Activated naive CD8-positive, alpha-beta T cell treated with anti-CD3 and anti-CD28 coated beads, Interleukin-2, amount 10 ng/mL, durations not matched to agents 7 days and 5 days (primary cell): Measurements from ENCODE around the gene PPP2R5A. TPM values are rescaled to one million over a fixed set of nuclear protein-coding genes. Genes with fewer than 3 reads are reported as not detected.
"Not testable (repeated sequence)": the region's sequence is repeated elsewhere in the genome, so short reads cannot be mapped to it uniquely, and the experiment has no call there.

Source experiments
- ATAC-seq: fragments of 150-1000 bp; cut with Tn5 transposase; one replicate; pipeline ENCODE4 v1.10.0; 2021; ENCODE audit warnings: low read depth, moderate library complexity
- POLR2A ChIA-PET: fragments of 350-600 bp; sonication (Branson Sonifier 250); formaldehyde crosslinking; loops from one replicate; lab custom pipeline; 2021; ENCODE audit warnings: antibody characterized with exemption; lab: Charles Lee
- DNase-seq: peaks from one replicate; pipeline ENCODE4 v3.0.0; 2021
- H3K27ac Mint-ChIP-seq: one replicate; pipeline ENCODE4 v1.8.0; 2022; ENCODE audit warnings: mild to moderate bottlenecking, mixed read lengths
- H3K27me3 Mint-ChIP-seq: one replicate; pipeline ENCODE4 v1.8.0; 2022; ENCODE audit warnings: mild to moderate bottlenecking, moderate library complexity, mixed read lengths
- H3K36me3 Mint-ChIP-seq: one replicate; pipeline ENCODE4 v1.8.0; 2021; ENCODE audit warnings: mild to moderate bottlenecking, mixed read lengths
- H3K4me1 Mint-ChIP-seq: one replicate; pipeline ENCODE4 v1.8.0; 2021; ENCODE audit warnings: mixed read lengths
- H3K4me3 Mint-ChIP-seq: one replicate; pipeline ENCODE4 v1.8.0; 2022; ENCODE audit warnings: mild to moderate bottlenecking, moderate library complexity, mixed read lengths
- H3K9me3 Mint-ChIP-seq: one replicate; pipeline ENCODE4 v1.8.0; 2021; ENCODE audit warnings: mixed read lengths
- total RNA-seq, 2 experiments: library from RNA; stranded (reverse); gene quantifications; one replicate each; pipeline ENCODE4 v1.2.3, GENCODE V29; 2021

Gene PPP2R5A
- total RNA-seq, 2 experiments from 2014 or later: 58.8 to 60.0 TPM

DNA sequence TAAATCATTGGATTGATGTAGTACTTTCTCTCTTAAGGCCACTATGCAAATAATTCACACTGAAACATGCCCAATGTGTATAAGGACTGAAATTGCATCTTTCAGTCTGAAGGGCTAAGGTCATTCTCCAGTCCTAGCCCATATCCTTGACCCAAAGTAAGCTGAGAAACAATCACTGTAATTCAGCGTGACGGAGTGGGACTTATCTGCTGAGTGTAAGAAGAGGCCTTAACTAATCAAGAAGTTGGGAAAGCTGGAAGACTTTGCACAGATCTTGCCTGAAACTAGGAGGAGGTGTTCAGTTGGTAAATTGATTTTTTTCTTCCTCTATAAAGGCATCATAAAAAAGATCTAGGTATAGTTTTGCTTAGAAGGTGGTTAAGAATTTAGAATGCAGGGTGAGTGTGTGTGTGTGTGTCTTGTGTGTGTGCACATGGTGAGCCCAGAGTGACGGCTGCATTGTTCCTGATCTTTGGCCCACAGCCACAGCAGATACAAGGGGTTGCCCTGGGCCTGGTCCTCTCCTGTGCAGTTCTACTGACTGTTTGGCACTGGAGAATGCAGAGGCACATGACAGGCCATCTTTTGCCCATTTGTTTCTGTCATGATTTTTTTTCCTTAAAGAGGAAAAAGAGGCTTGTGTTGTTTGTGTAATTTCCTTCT is 13.3 kb upstream of the PPP2R5A start:
- Mint-ChIP-seq H3K27ac (no peak overlapping the region), H3K9me3 (no peaks in the 10 kb centered on the region), H3K27me3 (peaks cover 18% of the 10 kb centered on the region), H3K4me3 (no peak overlapping the region), H3K36me3 (no peaks in the 10 kb centered on the region), H3K4me1 (peaks cover 5% of the 10 kb centered on the region)
- no peak for ATAC-seq
- no peak for DNase-seq
- POLR2A ChIA-PET: interaction anchor here (1.2 kb wide), 1 partner anchor 14 kb away, joined by 3 read pairs; no protein-coding TSS in a partner anchor

DNA sequence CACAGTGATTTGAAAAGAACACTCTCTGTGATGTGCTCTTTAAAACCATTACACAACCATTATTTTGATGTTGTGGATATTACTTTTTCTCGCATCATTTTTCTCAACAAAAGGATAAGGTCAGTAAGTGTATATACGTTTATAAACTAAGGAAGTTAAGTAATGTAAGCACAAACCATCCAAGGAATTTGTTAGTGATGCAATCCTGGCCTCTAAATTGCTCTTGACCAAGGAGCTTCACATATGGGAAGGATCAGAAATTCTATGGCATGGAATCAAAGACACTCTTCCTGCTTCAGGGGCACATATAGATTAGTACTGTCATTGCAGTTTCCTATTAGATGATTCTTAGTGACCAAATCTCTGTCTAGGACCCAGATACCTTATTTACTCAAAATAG is 3.6 kb upstream of the PPP2R5A start:
- no peaks in the 10 kb centered on the region for H3K9me3 Mint-ChIP-seq
- peaks cover 10% of the 10 kb centered on the region for H3K4me1 Mint-ChIP-seq
- no peak for ATAC-seq
- H3K36me3 Mint-ChIP-seq: peaks cover 3% of the 10 kb centered on the region
- POLR2A ChIA-PET: no interaction called here
- H3K4me3 Mint-ChIP-seq: no peak overlapping the region
- DNase-seq: no peak
- H3K27ac Mint-ChIP-seq: no peak overlapping the region
- H3K27me3 Mint-ChIP-seq: peaks cover 3% of the 10 kb centered on the region

DNA sequence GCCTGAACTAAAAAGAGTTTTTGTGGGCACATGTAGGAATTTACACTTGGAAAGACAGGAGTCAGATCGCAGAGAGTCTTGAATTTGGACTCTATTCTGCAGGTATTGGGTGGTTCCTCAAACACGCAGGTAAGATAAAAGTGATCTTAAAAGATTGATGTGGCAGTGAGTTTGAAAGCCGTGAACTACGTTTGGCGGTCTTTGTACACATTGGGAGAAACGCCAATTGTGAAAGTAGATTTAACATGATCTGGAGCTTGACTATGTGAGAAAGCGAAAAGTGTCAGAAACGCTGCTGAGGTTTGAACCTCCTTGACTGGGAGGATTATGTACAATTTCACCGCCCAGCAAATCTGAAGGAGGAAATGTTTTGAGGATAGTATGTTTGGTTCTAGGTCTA is 1.5 kb upstream of the PPP2R5A start:
- POLR2A ChIA-PET: interaction anchor here (1.1 to 1.8 kb wide), 6 partner anchors 27 to 248 kb away, joined by 4 to 34 read pairs (median 6); partner anchors contain the start of genes DTL and INTS7
- H3K27me3 Mint-ChIP-seq: no peaks in the 10 kb centered on the region
- peak overlapping the region; percentile 93 for H3K27ac Mint-ChIP-seq
- no peaks in the 10 kb centered on the region for H3K9me3 Mint-ChIP-seq
- no peak for ATAC-seq
- no peak for DNase-seq
- peaks cover 18% of the 10 kb centered on the region for H3K4me1 Mint-ChIP-seq
- H3K4me3 Mint-ChIP-seq: peak overlapping the region; percentile 92
- peaks cover 3% of the 10 kb centered on the region for H3K36me3 Mint-ChIP-seq

DNA sequence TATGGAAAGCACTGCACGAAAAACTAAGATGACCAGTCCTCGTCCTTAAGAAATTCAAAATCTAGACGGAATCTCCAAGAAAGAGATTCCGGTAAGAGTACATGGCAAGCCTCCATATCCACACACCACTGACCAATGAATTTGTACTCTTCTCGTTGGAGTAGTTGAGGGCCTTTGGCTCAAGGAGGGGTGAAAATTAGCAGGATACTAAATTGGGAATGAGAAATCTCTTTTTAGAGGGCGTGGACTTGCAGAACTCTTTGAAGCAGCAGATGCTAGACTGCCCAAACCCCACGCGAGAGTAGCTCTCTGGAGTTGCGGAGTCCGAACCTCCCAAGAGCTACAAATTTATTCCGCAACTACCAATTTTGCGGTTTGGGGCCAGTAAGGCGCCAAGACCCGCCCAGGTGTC is 872 bp upstream of the PPP2R5A start:
- DNase-seq (no peak), ATAC-seq (no peak)
- H3K4me3 Mint-ChIP-seq: peak overlapping the region; percentile 92
- no peaks in the 10 kb centered on the region for H3K27me3 Mint-ChIP-seq
- no peaks in the 10 kb centered on the region for H3K9me3 Mint-ChIP-seq
- peaks cover 6% of the 10 kb centered on the region for H3K36me3 Mint-ChIP-seq
- POLR2A ChIA-PET: interaction anchor here (0.7 to 1.8 kb wide), 9 partner anchors 28 to 608 kb away, joined by 3 to 34 read pairs (median 5); partner anchors contain the start of genes DTL and INTS7
- H3K27ac Mint-ChIP-seq: peak overlapping the region; percentile 93
- peaks cover 21% of the 10 kb centered on the region for H3K4me1 Mint-ChIP-seq

DNA sequence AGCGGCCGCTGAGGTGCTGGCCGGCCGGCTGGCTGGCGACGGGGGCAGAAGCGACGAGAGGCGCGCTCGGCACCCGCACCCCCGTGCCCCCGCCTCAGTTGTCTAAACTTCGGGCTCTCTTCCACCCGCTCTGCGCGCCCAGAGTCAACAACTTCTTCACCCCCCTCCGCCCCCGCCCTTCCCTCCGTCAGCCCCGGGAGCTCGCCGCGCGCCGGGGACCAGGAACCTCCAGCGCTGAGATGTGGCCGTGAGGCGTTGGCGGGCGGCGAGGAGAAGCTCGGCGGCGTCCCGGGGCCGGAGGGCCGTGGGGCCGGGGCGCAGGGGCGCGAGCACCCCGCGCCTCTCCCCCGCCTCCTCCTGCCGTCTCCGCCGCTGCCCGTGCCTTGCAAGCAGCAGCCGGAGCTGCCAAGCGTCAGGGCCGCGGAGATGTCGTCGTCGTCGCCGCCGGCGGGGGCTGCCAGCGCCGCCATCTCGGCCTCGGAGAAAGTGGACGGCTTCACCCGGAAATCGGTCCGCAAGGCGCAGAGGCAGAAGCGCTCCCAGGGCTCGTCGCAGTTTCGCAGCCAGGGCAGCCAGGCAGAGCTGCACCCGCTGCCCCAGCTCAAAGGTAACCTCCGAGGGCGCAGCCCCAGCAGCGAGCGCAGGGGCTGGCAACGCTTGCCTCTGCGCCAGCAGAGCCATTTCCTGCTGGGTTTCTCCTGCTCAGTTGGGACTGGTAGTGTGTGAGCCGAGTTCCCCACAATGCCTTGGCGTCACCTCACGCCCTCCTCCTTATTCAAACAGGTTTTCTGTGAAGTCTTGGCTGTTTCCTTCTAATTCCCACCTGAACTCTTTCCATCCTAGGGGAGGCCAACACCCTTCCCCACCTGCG is 710 bp downstream of the PPP2R5A start:
- POLR2A ChIA-PET: interaction anchor here (0.6 to 2.9 kb wide), 20 partner anchors 9 to 588 kb away, joined by 3 to 44 read pairs (median 3); partner anchors contain the start of genes DTL and INTS7
- peak; percentile 8 for ATAC-seq
- no peaks in the 10 kb centered on the region for H3K9me3 Mint-ChIP-seq
- no peaks in the 10 kb centered on the region for H3K27me3 Mint-ChIP-seq
- peak; percentile 84 for DNase-seq
- H3K4me3 Mint-ChIP-seq: peak overlapping the region; percentile 92
- peak overlapping the region; percentile 93 for H3K27ac Mint-ChIP-seq
- H3K36me3 Mint-ChIP-seq: peaks cover 7% of the 10 kb centered on the region
- H3K4me1 Mint-ChIP-seq: peaks cover 32% of the 10 kb centered on the region

DNA sequence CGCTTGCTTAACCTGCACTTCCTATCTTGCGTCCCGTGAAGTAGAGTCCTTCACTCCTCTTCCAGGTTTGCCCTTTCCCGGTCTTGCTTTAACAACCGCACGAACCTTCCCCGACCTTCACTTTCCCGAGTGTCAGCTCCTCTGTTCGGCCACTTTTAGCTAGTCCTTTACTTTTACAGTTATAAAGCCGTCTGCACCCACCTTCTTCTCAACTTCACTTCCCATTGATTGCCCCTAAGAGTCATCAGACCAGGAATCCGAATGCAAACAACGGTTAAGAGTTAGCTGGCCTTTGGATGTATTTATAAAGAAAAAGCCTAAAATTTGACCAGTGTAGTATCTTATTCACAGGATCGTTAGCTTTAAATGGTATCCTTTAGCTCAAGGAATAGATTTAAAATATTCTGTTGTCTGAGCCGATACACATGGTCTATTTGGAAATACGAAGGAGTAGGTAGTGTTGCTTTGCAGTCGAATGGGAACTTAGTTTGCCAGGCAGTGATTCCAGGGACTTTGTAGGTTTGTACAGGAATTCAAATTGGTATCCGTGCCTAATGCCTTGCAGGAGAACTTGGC is 1.4 kb downstream of the PPP2R5A start:
- ATAC-seq (no peak), DNase-seq (no peak)
- H3K27ac Mint-ChIP-seq: peak overlapping the region; percentile 93
- H3K27me3 Mint-ChIP-seq: no peaks in the 10 kb centered on the region
- peaks cover 10% of the 10 kb centered on the region for H3K36me3 Mint-ChIP-seq
- peaks cover 37% of the 10 kb centered on the region for H3K4me1 Mint-ChIP-seq
- H3K4me3 Mint-ChIP-seq: peak overlapping the region; percentile 92
- no peaks in the 10 kb centered on the region for H3K9me3 Mint-ChIP-seq
- POLR2A ChIA-PET: interaction anchor here (1.1 to 2.9 kb wide), 12 partner anchors 10 to 589 kb away, joined by 3 to 44 read pairs (median 4); partner anchors contain the start of genes DTL and INTS7

DNA sequence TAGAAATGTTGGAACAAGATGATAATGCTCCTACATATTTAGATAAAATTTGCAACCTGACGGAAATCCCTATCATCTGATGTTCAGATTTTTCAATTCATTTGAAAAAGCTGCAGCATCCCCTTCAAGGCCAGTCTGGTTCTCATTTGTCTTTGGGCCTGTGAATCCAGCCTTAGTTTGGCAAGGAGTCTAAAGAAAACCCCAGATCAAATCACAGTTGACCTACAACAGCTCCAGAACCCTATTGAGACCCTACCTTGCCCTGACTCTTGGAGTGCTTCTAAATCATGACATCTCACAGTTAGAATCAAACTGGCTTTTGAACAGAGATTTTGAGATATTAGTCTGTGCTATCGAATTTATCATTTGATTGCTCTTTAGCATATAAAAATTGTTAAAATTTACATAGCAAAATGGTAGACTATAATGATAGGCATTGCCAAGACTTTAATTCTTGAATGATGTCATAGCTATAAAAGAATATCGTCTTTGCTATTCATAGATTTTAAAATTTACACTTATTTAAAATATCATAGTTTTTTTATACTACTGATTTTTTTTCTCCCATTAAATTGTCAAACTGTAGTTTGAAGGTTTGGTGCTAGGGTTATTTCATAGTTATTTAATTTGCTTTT is 2.2 kb downstream of the PPP2R5A start:
- peaks cover 43% of the 10 kb centered on the region for H3K4me1 Mint-ChIP-seq
- no peak for ATAC-seq
- POLR2A ChIA-PET: interaction anchor here (0.8 to 2.9 kb wide), 5 partner anchors 22 to 252 kb away, joined by 3 to 44 read pairs (median 6); partner anchors contain the start of genes DTL and INTS7

DNA sequence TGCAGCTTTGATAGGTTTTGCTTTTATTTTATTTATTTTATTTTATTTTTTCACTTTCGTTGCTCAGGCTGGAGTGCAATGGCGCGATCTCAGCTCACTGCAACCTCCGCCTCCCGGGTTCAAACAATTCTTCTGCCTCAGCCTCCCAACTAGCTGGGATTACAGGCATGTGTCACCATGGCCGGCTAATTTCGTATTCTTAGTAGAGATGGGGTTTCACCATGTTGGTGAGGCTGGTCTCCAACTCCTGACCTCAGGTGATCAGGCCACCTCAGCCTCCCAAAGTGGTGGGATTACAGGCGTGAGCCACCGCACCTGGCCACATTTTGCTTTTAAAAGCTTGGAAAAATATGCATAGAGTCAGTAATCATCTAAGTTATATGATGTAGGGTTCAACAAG is 2.8 kb downstream of the PPP2R5A start:
- not testable (repeated sequence) for H3K9me3 Mint-ChIP-seq, ATAC-seq, DNase-seq, H3K27me3 Mint-ChIP-seq
- H3K4me3 Mint-ChIP-seq: peak overlapping the region; percentile 85
- peaks cover 10% of the 10 kb centered on the region for H3K36me3 Mint-ChIP-seq
- peak overlapping the region; percentile 50 for H3K27ac Mint-ChIP-seq
- H3K4me1 Mint-ChIP-seq: peaks cover 46% of the 10 kb centered on the region
- POLR2A ChIA-PET: interaction anchor here (0.8 to 2.9 kb wide), 3 partner anchors 22 to 56 kb away, joined by 3 to 44 read pairs (median 3); no protein-coding TSS in a partner anchor

More for the DNA sequence above, 2.2 kb downstream of the PPP2R5A start:
- DNase-seq: no peak
- H3K9me3 Mint-ChIP-seq: no peaks in the 10 kb centered on the region
- peaks cover 10% of the 10 kb centered on the region for H3K36me3 Mint-ChIP-seq
- H3K27ac Mint-ChIP-seq: peak overlapping the region; percentile 52
- H3K4me3 Mint-ChIP-seq: peak overlapping the region; percentile 92
- no peaks in the 10 kb centered on the region for H3K27me3 Mint-ChIP-seq

DNA sequence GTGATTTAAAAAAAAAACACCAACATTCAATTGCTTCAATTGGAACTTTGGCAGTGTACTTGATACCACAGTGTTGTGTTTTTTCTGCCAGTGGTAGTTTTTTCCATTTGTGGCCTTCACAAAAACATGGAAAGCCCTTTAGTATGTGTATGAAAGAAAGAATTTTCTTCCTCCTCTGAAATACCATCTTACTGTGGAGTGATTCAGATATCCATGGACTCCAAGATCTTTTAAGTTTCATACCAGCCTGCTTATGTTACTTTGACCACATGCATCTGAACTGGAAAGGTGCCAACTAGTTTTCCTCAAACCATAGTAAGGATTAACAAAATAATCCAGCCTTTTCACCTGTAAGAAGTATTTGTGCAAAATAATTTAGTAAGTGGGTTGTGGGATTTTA is 3.4 kb downstream of the PPP2R5A start:
- Mint-ChIP-seq H3K27me3 (no peaks in the 10 kb centered on the region), H3K36me3 (peaks cover 10% of the 10 kb centered on the region), H3K4me3 (peak overlapping the region; percentile 85), H3K27ac (no peak overlapping the region), H3K9me3 (no peaks in the 10 kb centered on the region), H3K4me1 (peaks cover 47% of the 10 kb centered on the region)
- POLR2A ChIA-PET: no interaction called here
- ATAC-seq: no peak
- no peak for DNase-seq

DNA sequence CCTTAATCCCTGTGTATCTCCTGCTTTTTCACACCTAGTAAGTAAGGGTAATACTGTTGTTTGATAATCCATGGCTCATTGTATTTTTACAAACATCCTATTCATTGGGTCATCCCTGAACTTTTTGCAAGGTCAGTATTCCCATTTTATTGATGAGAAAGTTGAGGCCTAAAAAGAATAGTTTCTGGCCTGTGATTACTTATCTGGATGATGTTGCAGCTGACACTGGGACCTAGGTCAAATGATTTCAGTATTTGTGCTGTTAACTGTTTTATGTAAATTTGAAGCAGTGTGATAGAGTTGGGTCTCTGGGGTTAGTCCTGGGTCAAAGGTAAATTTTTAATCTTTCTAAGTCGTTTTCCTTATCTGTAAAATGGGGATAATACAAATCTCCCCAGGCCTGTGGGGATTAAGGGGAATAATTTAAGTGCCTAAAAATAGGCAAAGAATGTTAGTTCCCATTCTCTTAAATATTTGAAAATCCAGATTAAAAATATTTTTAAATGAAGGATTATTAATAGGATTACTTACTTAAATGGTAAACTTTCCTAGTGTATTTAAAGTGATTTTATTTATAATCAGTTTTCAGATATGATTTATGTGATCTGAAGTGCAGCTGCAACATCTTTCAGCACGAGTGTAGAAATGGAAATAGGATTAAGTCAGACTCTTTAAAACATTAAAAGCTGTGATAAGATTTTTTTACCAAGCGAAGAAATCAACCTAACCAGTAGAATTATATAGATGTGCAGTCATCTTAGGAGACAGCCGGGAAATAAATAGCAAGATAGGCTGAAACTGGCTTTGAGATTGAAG is 4.3 kb downstream of the PPP2R5A start:
- POLR2A ChIA-PET: interaction anchor here (1.1 kb wide), 1 partner anchor 127 kb away, joined by 3 read pairs; no protein-coding TSS in a partner anchor
- no peak for DNase-seq

DNA sequence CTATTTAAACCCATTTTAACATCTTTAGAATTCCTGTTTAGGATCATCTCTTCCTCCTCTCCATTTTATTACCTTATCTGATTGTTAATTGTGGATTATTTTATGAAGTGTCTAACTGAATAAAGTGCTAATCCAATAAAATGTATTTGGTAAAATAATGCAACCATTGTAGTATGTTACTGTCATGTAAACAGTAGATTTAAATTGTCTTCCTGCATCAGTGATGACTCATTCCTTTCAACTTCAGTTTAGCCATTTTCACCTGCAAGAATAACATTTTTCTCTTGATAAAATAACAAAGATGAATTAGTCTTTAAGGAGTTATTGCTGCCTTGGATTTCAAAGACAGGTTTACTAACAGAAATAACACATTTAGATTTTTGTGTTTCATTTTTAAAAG is 5.4 kb downstream of the PPP2R5A start:
- no peak overlapping the region for H3K27ac Mint-ChIP-seq
- no peaks in the 10 kb centered on the region for H3K9me3 Mint-ChIP-seq
- ATAC-seq: no peak
- H3K36me3 Mint-ChIP-seq: peaks cover 16% of the 10 kb centered on the region
- no peaks in the 10 kb centered on the region for H3K27me3 Mint-ChIP-seq
- POLR2A ChIA-PET: interaction anchor here (1.0 kb wide), 1 partner anchor 220 kb away, joined by 3 read pairs; no protein-coding TSS in a partner anchor
- H3K4me1 Mint-ChIP-seq: peaks cover 50% of the 10 kb centered on the region
- peak overlapping the region; percentile 47 for H3K4me3 Mint-ChIP-seq
- no peak for DNase-seq

More for the DNA sequence above, 4.3 kb downstream of the PPP2R5A start:
- ATAC-seq: no peak
- Mint-ChIP-seq H3K9me3 (no peaks in the 10 kb centered on the region), H3K4me1 (peaks cover 43% of the 10 kb centered on the region), H3K27ac (no peak overlapping the region), H3K36me3 (peaks cover 10% of the 10 kb centered on the region), H3K4me3 (peak overlapping the region; percentile 49), H3K27me3 (no peaks in the 10 kb centered on the region)
